Stimulated activated CD4-positive, alpha-beta T cell treated with anti-CD3 and anti-CD28 coated beads, Interleukin-15, amount 100 ng/mL, for 48 hours (primary cell): ENCODE measurements around the gene HS1BP3.

Experiments used
- DNase-seq, 2 donors: peaks; one replicate each; pipeline ENCODE4 v3.0.0-alpha.2; 2020; ENCODE audit warnings: low read depth in 2 of 2

HS1BP3 gene

GRCh38 chr2:20650877-20651730 is at the start of gene HS1BP3:
Gene HS1BP3 (minus strand): TSS chr2:20651098. CDS start chr2:20651063, 35 bp downstream.
- DNase-seq: peak; percentile 64 to 82

GRCh38 chr2:20698916-20699613 is 48.2 kb upstream of the HS1BP3 start:
- DNase-seq: no peak

- DNase-seq: no peak
Measured at GRCh38 chr2:20697322-20697934, 46.5 kb upstream of the HS1BP3 start.

- no peak for DNase-seq
Measured at GRCh38 chr2:20696366-20696765, 45.5 kb upstream of the HS1BP3 start.

- DNase-seq: no peak
Measured at GRCh38 chr2:20693317-20693716, 42.4 kb upstream of the HS1BP3 start.

- no peak for DNase-seq
Measured at GRCh38 chr2:20692081-20692480, 41.2 kb upstream of the HS1BP3 start.

GRCh38 chr2:20691076-20691734 is 40.3 kb upstream of the HS1BP3 start:
- DNase-seq: no peak

GRCh38 chr2:20689428-20690264 is 38.7 kb upstream of the HS1BP3 start:
- DNase-seq: no peak

- DNase-seq: no peak
Measured at GRCh38 chr2:20687260-20687832, 36.4 kb upstream of the HS1BP3 start.

GRCh38 chr2:20684581-20685063 is 33.7 kb upstream of the HS1BP3 start:
- no peak for DNase-seq

- DNase-seq: no peak
Measured at GRCh38 chr2:20682167-20682920, 31.4 kb upstream of the HS1BP3 start.

- no peak for DNase-seq
Measured at GRCh38 chr2:20680744-20681375, 30.0 kb upstream of the HS1BP3 start.

- DNase-seq: no peak
Measured at GRCh38 chr2:20678780-20679179, 27.9 kb upstream of the HS1BP3 start.

GRCh38 chr2:20678086-20678395 is 27.1 kb upstream of the HS1BP3 start:
- no peak for DNase-seq

GRCh38 chr2:20677301-20678085 is 26.6 kb upstream of the HS1BP3 start:
- DNase-seq: no peak

GRCh38 chr2:20676353-20677215 is 25.7 kb upstream of the HS1BP3 start:
- no peak for DNase-seq

GRCh38 chr2:20675701-20676352 is 24.9 kb upstream of the HS1BP3 start:
- DNase-seq: no peak
